ENCODE measurements around the gene CABP4. TPM values are rescaled to one million over a fixed set of nuclear protein-coding genes. Genes with fewer than 3 reads are reported as not detected.

Gene CABP4
- total and polyA plus RNA-seq, 10 of the 15 experiments (the other 5 are each of a cell fraction or from before 2014, with no cell fraction given) = 0.04 to 0.41 (median 0.14) TPM; not detected in 2

DNA sequence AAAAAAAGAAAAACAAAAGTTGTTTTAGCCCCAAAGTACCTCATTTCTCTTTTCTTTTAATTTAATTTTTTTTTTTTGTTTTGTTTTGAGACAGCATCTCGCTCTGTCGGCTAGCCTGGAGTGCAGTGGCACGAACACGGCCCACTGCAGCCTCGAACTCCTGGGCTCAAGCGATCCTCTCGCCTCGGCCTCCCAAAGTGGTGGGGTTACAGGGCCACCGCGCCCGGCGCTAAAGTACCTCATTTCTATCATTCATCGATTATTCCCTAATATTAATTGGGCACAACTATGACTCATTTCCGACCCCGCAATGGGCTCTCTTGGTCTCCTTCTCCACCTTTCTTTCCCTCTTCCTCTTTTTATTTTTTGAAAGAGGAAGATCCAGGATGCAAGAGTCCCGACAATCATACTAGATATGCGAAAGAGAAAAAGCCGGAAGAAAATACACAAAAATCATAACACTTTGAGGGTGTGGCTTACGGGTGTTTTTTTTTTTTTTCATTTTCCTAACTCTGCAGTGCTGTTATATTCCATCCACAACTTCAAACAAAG is 27.2 kb downstream of the CABP4 start (continued):
- TF ChIP-seq ZNF384 (IDR thresholded peaks at IDR 0.05; ENCODE audit: borderline replicate concordance, low read depth, low read length) (peak; percentile 92), TBL1XR1 (IDR thresholded peaks at IDR 0.05; ENCODE audit: low read depth, low read length) (no peak), MAX (IDR thresholded peaks at IDR 0.05; ENCODE audit: low read depth, low read length) (no peak), LARP7 (IDR thresholded peaks at IDR 0.05) (no peak), ZNF217 (IDR thresholded peaks at IDR 0.05) (0 out of 2 replicates have a peak, but pooled peaks have one; percentile 56), MYB (IDR thresholded peaks at IDR 0.05; ENCODE audit: borderline replicate concordance, low read depth, low read length) (no peak), SKIL (IDR thresholded peaks at IDR 0.05; ENCODE audit: low read depth, poor library complexity, severe bottlenecking) (peak; percentile 39), KDM1A (IDR thresholded peaks at IDR 0.05; ENCODE audit: borderline replicate concordance) (no peak), RFX5 (IDR thresholded peaks at IDR 0.05; ENCODE audit: low read depth, low read length) (no peak), ZBTB40 (IDR thresholded peaks at IDR 0.05; ENCODE audit: borderline replicate concordance) (no peak), MEF2A (IDR thresholded peaks at IDR 0.05; ENCODE audit: insufficient read depth, low read depth, low read length) (no peak), SMC3 (IDR thresholded peaks at IDR 0.05; ENCODE audit: borderline replicate concordance, low read length) (no peak), ETV6 (conservative IDR thresholded peaks at IDR 0.05 in 1 of 2, IDR thresholded peaks at IDR 0.05 in 1 of 2; ENCODE audit: borderline replicate concordance in 1 of 2, low read depth in 1 of 2) (no peak), SPI1 (IDR thresholded peaks at IDR 0.05; ENCODE audit: borderline replicate concordance, insufficient read depth, low read depth, low read length) (peak; percentile 71; the same call in 1 of the 2 replicates), USF2 (IDR thresholded peaks at IDR 0.05; ENCODE audit: borderline replicate concordance, low read depth, low read length) (no peak), NFYA (IDR thresholded peaks at IDR 0.05; ENCODE audit: borderline replicate concordance, low read depth, low read length) (no peak), JUNB (IDR thresholded peaks at IDR 0.05) (peak; percentile 55), IKZF2 (IDR thresholded peaks at IDR 0.05) (peak; percentile 59 to 83), RUNX3 (IDR thresholded peaks at IDR 0.05; ENCODE audit: low read length) (no peak)

All from GM12878 (cell line).